Measurements from ENCODE around the gene SRCIN1.

- TF ChIP-seq CTCF (IDR thresholded peaks at IDR 0.05; ENCODE audit: low read depth, low read length, missing input control), result no peak
- TF ChIP-seq RXRA (IDR thresholded peaks at IDR 0.05), result no peak
- no peak for TF ChIP-seq REST (IDR thresholded peaks at IDR 0.05)
- TF ChIP-seq RAD21 (IDR thresholded peaks at IDR 0.05), result no peak
- no peak for TF ChIP-seq SP1 (IDR thresholded peaks at IDR 0.05)
- TF ChIP-seq MAX (IDR thresholded peaks at IDR 0.05), result no peak
- TF ChIP-seq YY1 (IDR thresholded peaks at IDR 0.05), result no peak
- TF ChIP-seq JUND (IDR thresholded peaks at IDR 0.05), result no peak
- TF ChIP-seq FOXA1 (IDR thresholded peaks at IDR 0.05), result no peak
- TF ChIP-seq GABPA (IDR thresholded peaks at IDR 0.05 in 1 of 2, conservative IDR thresholded peaks at IDR 0.05 in 1 of 2), result no peak
- no peak for TF ChIP-seq EGR1 (IDR thresholded peaks at IDR 0.05; ENCODE audit: low read depth in 2 of 2)
Measured at GRCh38 chr17:38653230-38653629, 47.5 kb upstream of the SRCIN1 start.
